Keratinocyte (primary cell): ENCODE results near the gene FGFBP1. TPM values are rescaled to one million over a fixed set of nuclear protein-coding genes. Genes with fewer than 3 reads are reported as not detected.
A peak's percentile ranks its signal among the peaks of the same experiment; 100 is the strongest.

Experiments used
- DNase-seq: peaks from one replicate; pipeline ENCODE4 v3.0.0-alpha.2; 2011; ENCODE audit warnings: low read depth, missing footprints, low spot score
- FAIRE-seq: peaks from 2 replicates; lab custom pipeline; 2011; peaks lifted over from hg19 to GRCh38; lab: Jason Lieb, UNC
- H2AFZ ChIP-seq: 2 replicates; pipeline ENCODE4 v1.6.0; 2012; ENCODE audit warnings: low read length, control low read depth, inconsistent platforms; ENCODE audit not compliant: control insufficient read depth
- H3K27ac ChIP-seq: 2 replicates; pipeline ENCODE4 v1.5.1; 2011; ENCODE audit warnings: low read length; ENCODE audit not compliant: control insufficient read depth, insufficient read depth
- H3K27me3 ChIP-seq: 3 replicates; pipeline ENCODE4 v1.6.0; 2011; ENCODE audit warnings: low read length; ENCODE audit not compliant: control insufficient read depth, insufficient read depth; ENCODE audit errors: extremely low read depth
- H3K36me3 ChIP-seq, 2 experiments: 2 replicates in 1 of 2; 3 replicates in 1 of 2; pipeline ENCODE4 v1.5.1; 2011; ENCODE audit warnings: low read length in 2 of 2, mild to moderate bottlenecking in 1 of 2; ENCODE audit not compliant: control insufficient read depth in 2 of 2, insufficient read depth in 2 of 2; ENCODE audit errors: extremely low read depth in 1 of 2
- H3K4me1 ChIP-seq: 3 replicates; pipeline ENCODE4 v1.5.1; 2011; ENCODE audit warnings: low read length; ENCODE audit not compliant: control insufficient read depth, insufficient read depth; ENCODE audit errors: extremely low read depth
- H3K4me2 ChIP-seq: 3 replicates; pipeline ENCODE4 v1.6.0; 2011; ENCODE audit warnings: low read depth, low read length; ENCODE audit not compliant: control insufficient read depth, insufficient read depth; ENCODE audit errors: extremely low read depth
- H3K4me3 ChIP-seq, 3 experiments: fragments of 200-600 bp in 1 of 3; sonication (generic) in 1 of 3; 2 replicates in 2 of 3; 3 replicates in 1 of 3; pipeline ENCODE4 v1.5.1; 2011 to 2016; ENCODE audit warnings: low read length in 3 of 3, mild to moderate bottlenecking in 3 of 3, control low read depth in 2 of 3, inconsistent platforms in 1 of 3, low read depth in 1 of 3, mixed read lengths in 1 of 3, mixed run types in 1 of 3, moderate library complexity in 1 of 3; ENCODE audit not compliant: control insufficient read depth in 2 of 3, insufficient read depth in 2 of 3; ENCODE audit errors: extremely low read depth in 1 of 3
- H3K79me2 ChIP-seq: 2 replicates; pipeline ENCODE4 v1.6.0; 2012; ENCODE audit warnings: low read length; ENCODE audit not compliant: control insufficient read depth, insufficient read depth
- H3K9ac ChIP-seq: 3 replicates; pipeline ENCODE4 v1.6.0; 2011; ENCODE audit warnings: low read length; ENCODE audit not compliant: control insufficient read depth, insufficient read depth; ENCODE audit errors: extremely low read depth
- H3K9me1 ChIP-seq: 3 replicates; pipeline ENCODE4 v1.6.0; 2011; ENCODE audit warnings: low read length; ENCODE audit not compliant: control insufficient read depth, insufficient read depth; ENCODE audit errors: extremely low read depth
- H3K9me3 ChIP-seq: 2 replicates; pipeline ENCODE4 v1.5.1; 2012; ENCODE audit warnings: low read depth, low read length; ENCODE audit not compliant: control insufficient read depth
- H4K20me1 ChIP-seq: 3 replicates; pipeline ENCODE4 v1.6.0; 2011; ENCODE audit warnings: low read length; ENCODE audit not compliant: control insufficient read depth, insufficient read depth; ENCODE audit errors: extremely low read depth
- EZH2 ChIP-seq: IDR thresholded peaks from one replicate; pipeline ENCODE4 v1.6.1; 2012; ENCODE audit warnings: inconsistent platforms, mild to moderate bottlenecking, low read length, moderate library complexity
- dilution Hi-C: fragments of 300-500 bp; cut with MboI; formaldehyde crosslinking; loops from one replicate; pipeline ENCODE4 v1.7.0; 2020; ENCODE audit warnings: low sequenced_read_pairs; ENCODE audit not compliant: extremely low pct_ligation_motif_present
- polyA plus RNA-seq, 5 experiments: library from polyadenylated mRNA; depleted of rRNA in 3 of 5; stranded (reverse) in 3 of 5; stranded (forward) in 1 of 5; unstranded in 1 of 5; fragments of >200 nt; gene quantifications; 1 replicate in 1 of 5; 2 replicates in 3 of 5; 3 replicates in 1 of 5; pipeline versions ENCODE4 v1.2.1 to v1.2.3, GENCODE V29; 2011 to 2012; ENCODE audit warnings: missing spikeins in 2 of 5, low read depth in 1 of 5, low replicate concordance in 1 of 5
- TF ChIP-seq, protein P1 (sequence below), 3 experiments: IDR thresholded peaks in 1 of 3; conservative IDR thresholded peaks in 1 of 3; optimal IDR thresholded peaks in 1 of 3; 2 replicates in 2 of 3; 3 replicates in 1 of 3; pipeline versions ENCODE3 to v1.5.1; 2011; ENCODE audit warnings: low read length in 3 of 3, mild to moderate bottlenecking in 3 of 3, moderate library complexity in 2 of 3, control low read depth in 1 of 3, inconsistent platforms in 1 of 3; ENCODE audit not compliant: insufficient read depth in 2 of 3; ENCODE audit errors: extremely low read depth in 1 of 3

Gene FGFBP1
- polyA plus RNA-seq, 1 donor (not counting 4 experiments of a cell fraction or from before 2014, with no cell fraction given) = 2,189 TPM

DNA sequence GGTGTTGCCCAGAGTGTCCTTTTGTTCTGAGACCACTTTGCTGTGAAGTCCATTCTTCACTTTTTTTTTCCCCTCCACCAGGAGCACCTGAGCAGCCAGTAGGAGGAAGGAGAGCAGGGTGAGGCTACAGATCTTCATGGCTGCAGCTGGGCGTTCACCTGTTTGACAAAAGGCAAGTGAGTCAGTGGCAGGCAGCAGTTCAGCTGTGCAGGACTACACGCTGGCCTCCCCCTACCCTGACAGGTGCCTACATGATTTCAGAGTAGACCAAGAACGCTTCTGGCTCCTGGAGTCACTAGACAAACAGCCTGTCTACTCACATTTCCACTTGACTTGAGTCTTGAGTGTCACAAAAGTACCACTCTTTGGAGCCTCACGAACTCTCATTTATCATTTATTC, 2.0 kb downstream of the FGFBP1 start:
- dilution Hi-C loops = no loop called here
- Histone ChIP-seq H3K9me1 (peaks cover 3% of the 10 kb centered on the region), H2AFZ (no peak overlapping the region), H3K4me2 (peak overlapping the region; percentile 97), H3K36me3 (peaks cover 9 to 25% of the 10 kb centered on the region in 2 experiments), H3K4me1 (peaks cover 44% of the 10 kb centered on the region), H3K4me3 (peak overlapping the region; percentile 56 to 93 (median 85)), H3K9me3 (no peaks in the 10 kb centered on the region), H3K9ac (peak overlapping the region; percentile 93), H3K79me2 (peaks cover 24% of the 10 kb centered on the region), H4K20me1 (peaks cover 11% of the 10 kb centered on the region), H3K27ac (peak overlapping the region; percentile 91), H3K27me3 (no peaks in the 10 kb centered on the region)
- DNase-seq = no peak
- TF ChIP-seq, protein P1, sequence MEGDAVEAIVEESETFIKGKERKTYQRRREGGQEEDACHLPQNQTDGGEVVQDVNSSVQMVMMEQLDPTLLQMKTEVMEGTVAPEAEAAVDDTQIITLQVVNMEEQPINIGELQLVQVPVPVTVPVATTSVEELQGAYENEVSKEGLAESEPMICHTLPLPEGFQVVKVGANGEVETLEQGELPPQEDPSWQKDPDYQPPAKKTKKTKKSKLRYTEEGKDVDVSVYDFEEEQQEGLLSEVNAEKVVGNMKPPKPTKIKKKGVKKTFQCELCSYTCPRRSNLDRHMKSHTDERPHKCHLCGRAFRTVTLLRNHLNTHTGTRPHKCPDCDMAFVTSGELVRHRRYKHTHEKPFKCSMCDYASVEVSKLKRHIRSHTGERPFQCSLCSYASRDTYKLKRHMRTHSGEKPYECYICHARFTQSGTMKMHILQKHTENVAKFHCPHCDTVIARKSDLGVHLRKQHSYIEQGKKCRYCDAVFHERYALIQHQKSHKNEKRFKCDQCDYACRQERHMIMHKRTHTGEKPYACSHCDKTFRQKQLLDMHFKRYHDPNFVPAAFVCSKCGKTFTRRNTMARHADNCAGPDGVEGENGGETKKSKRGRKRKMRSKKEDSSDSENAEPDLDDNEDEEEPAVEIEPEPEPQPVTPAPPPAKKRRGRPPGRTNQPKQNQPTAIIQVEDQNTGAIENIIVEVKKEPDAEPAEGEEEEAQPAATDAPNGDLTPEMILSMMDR (optimal IDR thresholded peaks at IDR 0.05 in 1 of 3, IDR thresholded peaks at IDR 0.05 in 1 of 3, conservative IDR thresholded peaks at IDR 0.05 in 1 of 3; ENCODE audit: extremely low read depth in 1 of 3, insufficient read depth in 2 of 3, low read length in 3 of 3) = no peak
- no peak for TF ChIP-seq EZH2
- peak; percentile 90 for FAIRE-seq

GRCh38 chr4:15935504-15936402, 2.8 kb downstream of the FGFBP1 start:
- DNase-seq = no peak
- dilution Hi-C loops = no loop called here
- Histone ChIP-seq H3K9me3 (no peaks in the 10 kb centered on the region), H3K4me3 (peak overlapping the region; percentile 56 to 93 (median 85)), H3K79me2 (peaks cover 24% of the 10 kb centered on the region), H3K4me1 (peaks cover 44% of the 10 kb centered on the region), H4K20me1 (peaks cover 11% of the 10 kb centered on the region), H3K4me2 (peak overlapping the region; percentile 97), H3K36me3 (peaks cover 9 to 25% of the 10 kb centered on the region in 2 experiments), H3K27ac (peak overlapping the region; percentile 91), H3K9ac (peak overlapping the region; percentile 93), H2AFZ (no peak overlapping the region), H3K27me3 (no peaks in the 10 kb centered on the region), H3K9me1 (peaks cover 3% of the 10 kb centered on the region)
- FAIRE-seq = no peak
- TF ChIP-seq, protein P1 (optimal IDR thresholded peaks at IDR 0.05 in 1 of 3, IDR thresholded peaks at IDR 0.05 in 1 of 3, conservative IDR thresholded peaks at IDR 0.05 in 1 of 3; ENCODE audit: extremely low read depth in 1 of 3, insufficient read depth in 2 of 3, low read length in 3 of 3) = no peak
- TF ChIP-seq EZH2 = no peak
